Hematopoietic multipotent progenitor cell treated with erythropoietin and hydrocortisone succinate and interleukin-3 and kit ligand, for 8 days (in vitro differentiated cells): ENCODE measurements around the gene FMNL1.
"Not testable (repeated sequence)": the region's sequence is repeated elsewhere in the genome, so short reads cannot be mapped to it uniquely, and the experiment has no call there.

Experiments used
- DNase-seq: peaks from one replicate; pipeline ENCODE4 v3.0.0-alpha.2; 2015

FMNL1 gene

GRCh38 chr17:45221081-45222013 lies at the start of gene FMNL1:
TSS of gene FMNL1 (plus strand) at chr17:45221885. CDS start at chr17:45222125, 240 bp downstream.
- no peak for DNase-seq

GRCh38 chr17:45172232-45172540 lies 49.5 kb upstream of the FMNL1 start:
- no peak for DNase-seq

- DNase-seq, result peak; percentile 44
These were observed 49.0 kb upstream of the FMNL1 start for GRCh38 chr17:45172541-45173286.

- no peak for DNase-seq
These were observed 45.9 kb upstream of the FMNL1 start for GRCh38 chr17:45175759-45176115.

GRCh38 chr17:45177563-45177962 lies 44.1 kb upstream of the FMNL1 start:
- DNase-seq, result no peak

GRCh38 chr17:45184144-45184543 lies 37.5 kb upstream of the FMNL1 start:
- DNase-seq, result no peak

GRCh38 chr17:45186801-45187354 lies 34.8 kb upstream of the FMNL1 start:
- DNase-seq, result no peak

GRCh38 chr17:45189009-45189408 lies 32.7 kb upstream of the FMNL1 start:
- no peak for DNase-seq

GRCh38 chr17:45190503-45191255 lies 31.0 kb upstream of the FMNL1 start:
- DNase-seq, result no peak

GRCh38 chr17:45195424-45195823 lies 26.3 kb upstream of the FMNL1 start:
- DNase-seq, result no peak

GRCh38 chr17:45197108-45197507 lies 24.6 kb upstream of the FMNL1 start:
- DNase-seq, result no peak

- DNase-seq, result peak; percentile 88
These were observed 23.9 kb upstream of the FMNL1 start for GRCh38 chr17:45197555-45198334.

- no peak for DNase-seq
These were observed 21.0 kb upstream of the FMNL1 start for GRCh38 chr17:45200701-45201100.

GRCh38 chr17:45201457-45201856 lies 20.2 kb upstream of the FMNL1 start:
- no peak for DNase-seq

- not testable (repeated sequence) for DNase-seq
These were observed 19.8 kb upstream of the FMNL1 start for GRCh38 chr17:45201880-45202279.

GRCh38 chr17:45218895-45219661 lies 2.6 kb upstream of the FMNL1 start:
- peak; percentile 84 for DNase-seq

GRCh38 chr17:45220079-45220478 lies 1.6 kb upstream of the FMNL1 start:
- no peak for DNase-seq

GRCh38 chr17:45222014-45222288 lies 266 bp downstream of the FMNL1 start:
- DNase-seq, result no peak

- DNase-seq, result peak; percentile 74
These were observed 757 bp downstream of the FMNL1 start for GRCh38 chr17:45222289-45222995.

GRCh38 chr17:45222996-45223538 lies 1.4 kb downstream of the FMNL1 start:
- no peak for DNase-seq
